HEK293 (cell line): ENCODE measurements around the gene CDH23.

ENCODE experiments used
- CTCF ChIA-PET: fragments of 350-600 bp; formaldehyde crosslinking; extraction: SDS; loops from one replicate; lab custom pipeline; 2021; ENCODE audit warnings: antibody characterized with exemption; lab: Yijun Ruan, JAX
- POLR2A ChIA-PET: fragments of 300-600 bp; formaldehyde crosslinking; extraction: SDS; loops from one replicate; lab custom pipeline; 2020; ENCODE audit warnings: antibody characterized with exemption, inconsistent platforms; lab: Yijun Ruan, JAX
- H3K27ac ChIP-seq: fragments of 200-500 bp; sonication (Bioruptor generic); 2 replicates; pipeline ENCODE4 v1.5.1; 2014; ENCODE audit warnings: low read depth, low read length, control low read depth, inconsistent platforms; ENCODE audit errors: extremely low read depth
- H3K36me3 ChIP-seq, 2 experiments: fragments of 200-500 bp in 1 of 2; sonication (Bioruptor generic) in 1 of 2; 1 replicate in 1 of 2; 2 replicates in 1 of 2; pipeline ENCODE4 v1.5.1; 2014 to 2017; ENCODE audit warnings: inconsistent platforms in 2 of 2, low read length in 2 of 2; ENCODE audit not compliant: control insufficient read depth in 2 of 2, insufficient read depth in 1 of 2
- H3K4me1 ChIP-seq: fragments of 200-500 bp; sonication (Bioruptor generic); 2 replicates; pipeline ENCODE4 v1.5.1; 2014; ENCODE audit warnings: mild to moderate bottlenecking, low read length, inconsistent platforms; ENCODE audit not compliant: control insufficient read depth, insufficient read depth
- H3K4me3 ChIP-seq: 2 replicates; pipeline ENCODE4 v1.5.1; 2011; ENCODE audit warnings: low read depth, mild to moderate bottlenecking, control low read depth, low read length, moderate library complexity
- H3K9me3 ChIP-seq: fragments of 200-500 bp; sonication (Bioruptor generic); 2 replicates; pipeline ENCODE4 v1.5.1; 2014; ENCODE audit warnings: low read depth, low read length, inconsistent platforms; ENCODE audit not compliant: control insufficient read depth, insufficient read depth
- FEZF1 ChIP-seq: fragments of 450-650 bp; formaldehyde crosslinking; IDR thresholded peaks from 2 replicates; pipeline ENCODE4 v1.5.1; 2016; ENCODE audit warnings: missing biosample characterization, missing genetic modification characterization
- HOXC10 ChIP-seq: sonication (generic); formaldehyde crosslinking; IDR thresholded peaks from 2 replicates; pipeline ENCODE4 v1.8.1; 2023; ENCODE audit warnings: mild to moderate bottlenecking, missing genetic modification reagents
- SETDB1 ChIP-seq: IDR thresholded peaks from one replicate; pipeline ENCODE4 v1.6.1; 2017; ENCODE audit warnings: mild to moderate bottlenecking, low read length, moderate library complexity, mixed read lengths; ENCODE audit not compliant: insufficient read length
- ZNF133 ChIP-seq: fragments of 450-650 bp; formaldehyde crosslinking; IDR thresholded peaks from 2 replicates; pipeline ENCODE4 v1.5.1; 2016; ENCODE audit warnings: missing biosample characterization, missing genetic modification characterization
- ZNF302 ChIP-seq: fragments of 450-650 bp; formaldehyde crosslinking; IDR thresholded peaks from 2 replicates; pipeline ENCODE4 v1.5.1; 2016; ENCODE audit warnings: missing biosample characterization, missing genetic modification characterization, low read depth
- ZNF341 ChIP-seq: fragments of 450-650 bp; formaldehyde crosslinking; IDR thresholded peaks from 2 replicates; pipeline ENCODE4; 2016; ENCODE audit warnings: low read depth, missing biosample characterization, missing genetic modification characterization
- ZNF449 ChIP-seq: fragments of 450-650 bp; formaldehyde crosslinking; IDR thresholded peaks from 2 replicates; pipeline ENCODE4 v1.5.1; 2017; ENCODE audit warnings: missing biosample characterization, mild to moderate bottlenecking, missing genetic modification characterization, moderate library complexity
- ZNF600 ChIP-seq: fragments of 450-650 bp; formaldehyde crosslinking; IDR thresholded peaks from 2 replicates; pipeline ENCODE4 v1.5.1; 2016; ENCODE audit warnings: missing biosample characterization, missing genetic modification characterization
- ZNF785 ChIP-seq: fragments of 450-650 bp; formaldehyde crosslinking; IDR thresholded peaks from 2 replicates; pipeline ENCODE4 v1.5.1; 2016; ENCODE audit warnings: missing biosample characterization, missing genetic modification characterization
- TF ChIP-seq, protein P1 (sequence below): fragments of 450-650 bp; formaldehyde crosslinking; IDR thresholded peaks from 2 replicates; pipeline ENCODE4 v1.5.1; 2016; ENCODE audit warnings: missing biosample characterization, missing genetic modification characterization
- TF ChIP-seq, protein P2 (sequence below): fragments of 450-650 bp; formaldehyde crosslinking; IDR thresholded peaks from 2 replicates; pipeline ENCODE4 v1.5.1; 2016; ENCODE audit warnings: missing biosample characterization, missing genetic modification characterization
- TF ChIP-seq, protein P3 (sequence below): fragments of 450-650 bp; formaldehyde crosslinking; IDR thresholded peaks from 2 replicates; pipeline ENCODE4 v1.5.1; 2016; ENCODE audit warnings: missing biosample characterization, missing genetic modification characterization
- TF ChIP-seq, protein P4 (sequence below): fragments of 450-650 bp; formaldehyde crosslinking; IDR thresholded peaks from 2 replicates; pipeline ENCODE4 v1.5.1; 2016; ENCODE audit warnings: missing biosample characterization, missing genetic modification characterization

The CDH23 gene

GRCh38 chr10:71489077-71489476, 92.4 kb downstream of the CDH23 start:
- H3K4me1 ChIP-seq: no peaks in the 10 kb centered on the region
- H3K27ac ChIP-seq: no peak overlapping the region
- CTCF ChIA-PET: interaction anchor here (0.7 to 1.8 kb wide), 3 partner anchors 81 to 170 kb away, joined by 3 to 8 read pairs (median 4); no protein-coding TSS in a partner anchor
- POLR2A ChIA-PET: no interaction called here
- no peaks in the 10 kb centered on the region for H3K9me3 ChIP-seq
- H3K36me3 ChIP-seq: no peaks in the 10 kb centered on the region
- H3K4me3 ChIP-seq: no peak overlapping the region
- TF ChIP-seq, protein P1, sequence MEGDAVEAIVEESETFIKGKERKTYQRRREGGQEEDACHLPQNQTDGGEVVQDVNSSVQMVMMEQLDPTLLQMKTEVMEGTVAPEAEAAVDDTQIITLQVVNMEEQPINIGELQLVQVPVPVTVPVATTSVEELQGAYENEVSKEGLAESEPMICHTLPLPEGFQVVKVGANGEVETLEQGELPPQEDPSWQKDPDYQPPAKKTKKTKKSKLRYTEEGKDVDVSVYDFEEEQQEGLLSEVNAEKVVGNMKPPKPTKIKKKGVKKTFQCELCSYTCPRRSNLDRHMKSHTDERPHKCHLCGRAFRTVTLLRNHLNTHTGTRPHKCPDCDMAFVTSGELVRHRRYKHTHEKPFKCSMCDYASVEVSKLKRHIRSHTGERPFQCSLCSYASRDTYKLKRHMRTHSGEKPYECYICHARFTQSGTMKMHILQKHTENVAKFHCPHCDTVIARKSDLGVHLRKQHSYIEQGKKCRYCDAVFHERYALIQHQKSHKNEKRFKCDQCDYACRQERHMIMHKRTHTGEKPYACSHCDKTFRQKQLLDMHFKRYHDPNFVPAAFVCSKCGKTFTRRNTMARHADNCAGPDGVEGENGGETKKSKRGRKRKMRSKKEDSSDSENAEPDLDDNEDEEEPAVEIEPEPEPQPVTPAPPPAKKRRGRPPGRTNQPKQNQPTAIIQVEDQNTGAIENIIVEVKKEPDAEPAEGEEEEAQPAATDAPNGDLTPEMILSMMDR: no peak
- TF ChIP-seq, protein P2, sequence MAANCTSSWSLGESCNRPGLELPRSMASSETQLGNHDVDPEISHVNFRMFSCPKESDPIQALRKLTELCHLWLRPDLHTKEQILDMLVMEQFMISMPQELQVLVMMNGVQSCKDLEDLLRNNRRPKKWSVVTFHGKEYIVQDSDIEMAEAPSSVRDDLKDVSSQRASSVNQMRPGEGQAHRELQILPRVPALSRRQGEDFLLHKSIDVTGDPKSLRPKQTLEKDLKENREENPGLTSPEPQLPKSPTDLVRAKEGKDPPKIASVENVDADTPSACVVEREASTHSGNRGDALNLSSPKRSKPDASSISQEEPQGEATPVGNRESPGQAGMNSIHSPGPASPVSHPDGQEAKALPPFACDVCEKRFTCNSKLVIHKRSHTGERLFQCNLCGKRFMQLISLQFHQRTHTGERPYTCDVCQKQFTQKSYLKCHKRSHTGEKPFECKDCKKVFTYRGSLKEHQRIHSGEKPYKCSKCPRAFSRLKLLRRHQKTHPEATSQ (tag by site-specific recombination): 0 out of 2 replicates have a peak, but pooled peaks have one; percentile 39
- TF ChIP-seq ZNF785 (tag by site-specific recombination) (no peak), SETDB1 (peak; percentile 50), ZNF341 (tag by site-specific recombination) (no peak), ZNF133 (no peak), HOXC10 (no peak)
- TF ChIP-seq, protein P3, sequence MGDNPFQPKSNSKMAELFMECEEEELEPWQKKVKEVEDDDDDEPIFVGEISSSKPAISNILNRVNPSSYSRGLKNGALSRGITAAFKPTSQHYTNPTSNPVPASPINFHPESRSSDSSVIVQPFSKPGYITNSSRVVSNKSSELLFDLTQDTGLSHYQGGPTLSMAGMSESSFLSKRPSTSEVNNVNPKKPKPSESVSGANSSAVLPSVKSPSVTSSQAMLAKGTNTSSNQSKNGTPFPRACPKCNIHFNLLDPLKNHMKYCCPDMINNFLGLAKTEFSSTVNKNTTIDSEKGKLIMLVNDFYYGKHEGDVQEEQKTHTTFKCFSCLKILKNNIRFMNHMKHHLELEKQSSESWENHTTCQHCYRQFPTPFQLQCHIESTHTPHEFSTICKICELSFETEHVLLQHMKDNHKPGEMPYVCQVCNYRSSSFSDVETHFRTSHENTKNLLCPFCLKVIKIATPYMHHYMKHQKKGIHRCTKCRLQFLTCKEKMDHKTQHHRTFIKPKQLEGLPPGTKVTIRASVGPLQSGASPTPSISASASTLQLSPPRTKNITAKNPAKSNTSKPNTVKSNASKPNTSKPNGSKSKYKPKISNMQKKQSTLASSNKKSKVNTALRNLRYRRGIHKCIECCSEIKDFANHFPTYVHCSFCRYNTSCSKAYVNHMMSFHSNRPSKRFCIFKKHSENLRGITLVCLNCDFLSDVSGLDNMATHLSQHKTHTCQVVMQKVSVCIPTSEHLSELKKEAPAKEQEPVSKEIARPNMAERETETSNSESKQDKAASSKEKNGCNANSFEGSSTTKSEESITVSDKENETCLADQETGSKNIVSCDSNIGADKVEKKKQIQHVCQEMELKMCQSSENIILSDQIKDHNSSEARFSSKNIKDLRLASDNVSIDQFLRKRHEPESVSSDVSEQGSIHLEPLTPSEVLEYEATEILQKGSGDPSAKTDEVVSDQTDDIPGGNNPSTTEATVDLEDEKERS (tag by site-specific recombination): peak; percentile 81; the same call in 1 of the 2 replicates

GRCh38 chr10:71492872-71493271, 96.2 kb downstream of the CDH23 start:
- TF ChIP-seq ZNF449 (tag by site-specific recombination) (no peak), FEZF1 (no peak), ZNF302 (no peak), ZNF600 (tag by site-specific recombination) (no peak)
- TF ChIP-seq, protein P1: no peak
- TF ChIP-seq, protein P4, sequence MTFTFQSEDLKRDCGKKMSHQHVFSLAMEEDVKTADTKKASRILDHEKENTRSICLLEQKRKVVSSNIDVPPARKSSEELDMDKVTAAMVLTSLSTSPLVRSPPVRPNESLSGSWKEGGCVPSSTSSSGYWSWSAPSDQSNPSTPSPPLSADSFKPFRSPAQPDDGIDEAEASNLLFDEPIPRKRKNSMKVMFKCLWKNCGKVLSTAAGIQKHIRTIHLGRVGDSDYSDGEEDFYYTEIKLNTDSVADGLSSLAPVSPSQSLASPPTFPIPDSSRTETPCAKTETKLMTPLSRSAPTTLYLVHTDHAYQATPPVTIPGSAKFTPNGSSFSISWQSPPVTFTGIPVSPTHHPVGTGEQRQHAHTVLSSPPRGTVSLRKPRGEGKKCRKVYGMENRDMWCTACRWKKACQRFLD (tag by site-specific recombination): no peak
- Histone ChIP-seq H3K4me3 (no peak overlapping the region), H3K27ac (no peak overlapping the region), H3K36me3 (no peaks in the 10 kb centered on the region), H3K9me3 (no peaks in the 10 kb centered on the region), H3K4me1 (0 out of 2 replicates have a peak, but pooled peaks cover 4% of the 10 kb centered on the region)
- ChIA-PET POLR2A (no interaction called here), CTCF (interaction anchor here (0.7 to 1.7 kb wide), 5 partner anchors 77 to 215 kb away, joined by 3 to 7 read pairs (median 4); no protein-coding TSS in a partner anchor)
